ENCODE measurements around the gene TIAM2. TPM values are rescaled to one million over a fixed set of nuclear protein-coding genes. Genes with fewer than 3 reads are reported as not detected.

The TIAM2 gene
- total and polyA plus RNA-seq, 12 donors = 4.0 to 24.7 (median 8.8) TPM

DNA sequence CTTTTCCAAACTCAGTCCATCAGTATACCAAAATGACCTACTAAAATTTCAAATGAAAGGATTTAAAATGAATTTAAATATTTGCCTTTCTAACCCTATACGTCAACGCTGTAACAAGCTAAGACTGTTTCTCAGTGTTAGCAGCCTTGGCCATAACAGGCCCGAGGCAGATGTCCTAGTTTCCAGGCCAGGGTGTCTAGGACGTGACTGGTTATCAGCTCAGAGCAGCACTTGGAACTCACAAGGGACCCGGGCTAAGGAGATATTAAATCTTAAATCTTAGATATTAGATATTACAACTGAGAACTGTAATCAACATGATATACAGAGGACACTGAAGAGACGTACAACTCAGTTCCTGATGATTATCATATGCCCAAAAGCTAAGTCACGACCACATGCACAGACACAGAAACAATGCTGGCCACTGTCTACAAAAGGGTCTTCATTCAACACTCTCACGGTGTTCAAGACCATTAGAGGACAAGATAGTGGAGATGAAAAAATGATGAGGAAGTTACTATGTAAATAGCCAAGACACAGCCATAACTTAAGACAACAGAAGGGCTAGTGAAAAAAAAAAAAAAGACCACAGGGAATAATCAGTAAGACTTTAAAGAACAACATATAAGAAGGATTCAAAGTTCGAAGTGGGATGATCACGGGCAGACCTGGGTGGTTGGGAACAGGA, 268.4 kb downstream of the TIAM2 start, which contains the start of gene CLDN20:
Gene CLDN20 (plus strand): TSS at position 641 of the 691 bp plus-strand sequence. CDS start 11,707 bp downstream, outside the sequence.
- H3K36me3 ChIP-seq (replicated peaks in 1 of 2) = peaks cover 0 to 15% of the 10 kb centered on the region in 2 donors
- no peaks in the 10 kb centered on the region for H3K9me3 ChIP-seq (replicated peaks in 1 of 3)
- intact Hi-C loops (cut with DNase I) = no loop called here
- peaks cover 27 to 38% of the 10 kb centered on the region in 2 donors for H3K4me1 ChIP-seq (replicated peaks in 1 of 2)
- H3K4me3 ChIP-seq = no peak within 1 kb of the TSS
- no peak for TF ChIP-seq POLR2A (IDR thresholded peaks at IDR 0.05)
- TF ChIP-seq CTCF (IDR thresholded peaks at IDR 0.05) = no peak
- WGBS, 4 donors = 65 to 79% (median 72%) methylated on average over 10 of the region's 10 CpGs
- H3K27ac ChIP-seq = peak within 1 kb of the TSS in 1 of 5 donors; percentile 20
- H3K27me3 ChIP-seq = no peaks in the 10 kb centered on the region
- peak in 1 of 7 donors; percentile 26 for DNase-seq

DNA sequence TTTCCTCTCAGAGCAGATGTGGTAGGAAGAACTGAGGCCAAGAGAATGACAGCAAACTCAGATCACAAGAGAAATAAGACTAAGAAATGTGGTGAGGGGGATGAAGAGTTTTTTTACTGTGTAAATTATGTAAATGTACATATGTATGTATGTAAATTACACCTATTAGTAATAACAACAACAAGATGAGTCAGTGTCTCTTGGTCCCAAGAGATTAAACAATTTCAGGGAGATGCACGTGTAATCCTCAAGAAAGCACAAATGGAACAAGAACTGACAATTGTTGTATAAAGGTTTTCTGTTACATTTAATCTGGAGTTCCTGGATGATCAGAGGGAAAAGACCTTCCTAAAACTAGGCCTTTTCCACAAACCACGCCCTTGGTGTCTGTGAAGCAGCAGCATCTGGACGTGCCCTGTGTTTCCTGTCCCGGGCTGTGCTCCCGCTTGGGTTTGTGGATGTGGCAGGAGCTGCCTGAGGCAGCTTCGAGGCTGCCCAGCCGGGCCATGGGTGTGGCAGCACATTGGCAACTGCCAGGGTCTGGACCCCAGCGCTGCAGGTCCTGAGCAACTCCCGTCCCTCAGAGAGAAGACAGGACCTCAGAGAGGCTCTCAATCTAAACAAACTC, 269.7 kb downstream of the TIAM2 start:
- Histone ChIP-seq H3K27me3 (no peaks in the 10 kb centered on the region), H3K9me3 (replicated peaks in 1 of 3) (no peaks in the 10 kb centered on the region), H3K27ac (no peak overlapping the region), H3K4me1 (replicated peaks in 1 of 2) (peaks cover 26 to 38% of the 10 kb centered on the region in 2 donors), H3K4me3 (no peak overlapping the region), H3K36me3 (replicated peaks in 1 of 2) (peaks cover 0 to 3% of the 10 kb centered on the region in 2 donors)
- 78 to 93% (median 84%) methylated on average over 7 to 9 of the region's 9 CpGs for WGBS, 4 donors
- no peak for DNase-seq
- TF ChIP-seq CTCF (IDR thresholded peaks at IDR 0.05) (no peak), POLR2A (IDR thresholded peaks at IDR 0.05) (no peak)
- intact Hi-C loops (cut with DNase I) = no loop called here

- no peak for TF ChIP-seq POLR2A (IDR thresholded peaks at IDR 0.05)
- no peak for TF ChIP-seq CTCF (IDR thresholded peaks at IDR 0.05)
- WGBS, 4 donors = 88 to 97% (median 93%) methylated on average over 4 of the region's 4 CpGs
- H3K9me3 ChIP-seq (replicated peaks in 1 of 3) = no peaks in the 10 kb centered on the region
These were observed 270.9 kb downstream of the TIAM2 start for GRCh38 chr6:155265843-155266535.

DNA sequence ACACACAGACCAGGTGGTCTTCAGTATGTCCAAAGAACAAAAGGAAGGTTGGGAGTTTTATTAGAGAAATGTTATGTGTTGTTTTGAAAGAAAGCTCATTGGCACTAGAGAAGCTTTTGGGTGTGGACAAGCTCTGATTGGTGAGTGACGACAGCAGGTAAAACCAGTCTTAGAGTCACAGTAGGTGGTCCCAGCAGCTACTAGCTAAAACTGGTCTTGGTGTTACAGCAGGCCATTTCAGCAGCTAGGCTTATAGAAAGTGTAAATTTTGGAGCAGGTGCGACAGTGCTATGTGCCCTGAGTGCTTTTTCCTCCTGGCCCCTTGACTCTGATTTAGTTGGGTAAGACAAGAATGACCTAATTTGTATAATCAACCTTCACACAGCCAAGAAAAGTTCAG, 272.3 kb downstream of the TIAM2 start:
- TF ChIP-seq POLR2A (IDR thresholded peaks at IDR 0.05) (no peak), CTCF (IDR thresholded peaks at IDR 0.05) (no peak)
- no peaks in the 10 kb centered on the region for H3K9me3 ChIP-seq (replicated peaks in 1 of 3)
- H3K27ac ChIP-seq = peak overlapping the region in 1 of 5 donors; percentile 47
- no peak overlapping the region for H3K4me3 ChIP-seq
- peaks cover 4 to 18% of the 10 kb centered on the region in 2 donors for H3K4me1 ChIP-seq (replicated peaks in 1 of 2)
- 80 to 100% (median 99%) methylated on average over 2 of the region's 2 CpGs for WGBS, 4 donors
- intact Hi-C loops (cut with DNase I) = no loop called here
- H3K36me3 ChIP-seq (replicated peaks in 1 of 2) = no peaks in the 10 kb centered on the region
- DNase-seq = no peak
- H3K27me3 ChIP-seq = no peaks in the 10 kb centered on the region

More at GRCh38 chr6:155265843-155266535, 270.9 kb downstream of the TIAM2 start:
- no peak overlapping the region for H3K4me3 ChIP-seq
- no peaks in the 10 kb centered on the region for H3K36me3 ChIP-seq (replicated peaks in 1 of 2)
- no peak overlapping the region for H3K27ac ChIP-seq
- no peak for DNase-seq
- H3K27me3 ChIP-seq = no peaks in the 10 kb centered on the region
- intact Hi-C loops (cut with DNase I) = no loop called here
- H3K4me1 ChIP-seq (replicated peaks in 1 of 2) = peaks cover 15 to 28% of the 10 kb centered on the region in 2 donors

Measured in adrenal gland (tissue), 12 donors.